Lung (tissue), 12 donors: Measurements from ENCODE around the gene RBP3. TPM values are rescaled to one million over a fixed set of nuclear protein-coding genes. Genes with fewer than 3 reads are reported as not detected.

Source experiments
- ATAC-seq: fragments of 200-7000 bp; cut with Tn5 transposase; one replicate; pipeline ENCODE4 v1.9.1; 2020; ENCODE audit warnings: moderate number of reproducible peaks; ENCODE audit not compliant: insufficient read depth, low FRiP score
- DNase-seq, 3 donors: peaks; one replicate each; pipeline ENCODE4 v3.0.0-alpha.2; 2013 to 2017
- H3K27ac ChIP-seq, 2 donors: one replicate each; pipeline ENCODE4 v1.5.1; 2013; ENCODE audit warnings: mild to moderate bottlenecking in 2 of 2, moderate library complexity in 2 of 2, control low read depth in 1 of 2, inconsistent platforms in 1 of 2, low read depth in 1 of 2, low read length in 1 of 2
- H3K27me3 ChIP-seq, 3 donors: one replicate each; pipeline ENCODE4 v1.5.1; 2013; ENCODE audit warnings: low read length in 2 of 3; ENCODE audit not compliant: control insufficient read depth in 3 of 3, insufficient read depth in 3 of 3
- H3K36me3 ChIP-seq, 4 donors: one replicate each; pipeline ENCODE4 v1.5.1; 2013; ENCODE audit warnings: low read length in 4 of 4, mild to moderate bottlenecking in 1 of 4, moderate library complexity in 1 of 4; ENCODE audit not compliant: control insufficient read depth in 4 of 4, insufficient read depth in 4 of 4
- H3K4me1 ChIP-seq, 5 donors: one replicate each; pipeline ENCODE4 v1.5.1; 2013; ENCODE audit warnings: low read length in 5 of 5, mild to moderate bottlenecking in 2 of 5, moderate library complexity in 1 of 5; ENCODE audit not compliant: control insufficient read depth in 5 of 5, insufficient read depth in 5 of 5
- H3K4me3 ChIP-seq: one replicate; pipeline ENCODE4 v1.5.1; 2013; ENCODE audit warnings: mild to moderate bottlenecking, control low read depth, moderate library complexity
- H3K9ac ChIP-seq, 2 donors: one replicate each; pipeline ENCODE4 v1.5.1; 2013; ENCODE audit warnings: low read length in 2 of 2, control low read depth in 1 of 2; ENCODE audit not compliant: insufficient read depth in 1 of 2
- H3K9me3 ChIP-seq, 4 donors: one replicate each; pipeline ENCODE4 v1.5.1; 2013; ENCODE audit warnings: low read length in 3 of 4, mild to moderate bottlenecking in 1 of 4, moderate library complexity in 1 of 4; ENCODE audit not compliant: control insufficient read depth in 4 of 4, insufficient read depth in 3 of 4
- CTCF ChIP-seq: IDR thresholded peaks from 2 replicates; pipeline ENCODE4 v1.5.1; 2012; ENCODE audit warnings: mild to moderate bottlenecking; ENCODE audit errors: control extremely low read depth, extremely low read depth
- WGBS, 2 donors: extraction: QIAGEN DNeasy Blood & Tissue Kit; methylation state at CpG; one replicate each; pipeline ENCODE4 v1.1.7; 2013; 5-methylcytosine and 5-hydroxymethylcytosine counted together
- polyA plus RNA-seq, 2 donors: library from polyadenylated mRNA; stranded (reverse); fragments of 200-250 nt; gene quantifications; one replicate each; pipeline ENCODE4 v1.2.1, GENCODE V29; 2013
- total RNA-seq, 2 donors: library from RNA; depleted of rRNA in 1 of 2; stranded (reverse); fragments of >200 nt in 1 of 2; gene quantifications; one replicate each; pipeline ENCODE4 v1.2.1, GENCODE V29; 2014 to 2021
- donor health status: control.
- donor health status: control.
- donor health status: Bipolar disorder and iron deficiency.
- donor health status: healthy.
- donor health status: DM: yes; HTN: yes; CAD: no.

RBP3 gene
- total and polyA plus RNA-seq, 4 donors = 0.01 TPM; not detected in 3

- TF ChIP-seq CTCF = no peak
- H3K9ac ChIP-seq = no peak overlapping the region
- DNase-seq = peak; percentile 81 to 93 (median 86)
- H3K36me3 ChIP-seq = no peaks in the 10 kb centered on the region
- H3K9me3 ChIP-seq = no peaks in the 10 kb centered on the region
- H3K4me1 ChIP-seq = peaks cover 0 to 24% (median 8%) of the 10 kb centered on the region in 5 donors
- H3K27ac ChIP-seq = no peak overlapping the region
- no peak for ATAC-seq
- no peaks in the 10 kb centered on the region for H3K27me3 ChIP-seq
- 78 to 85% methylated on average over 12 of the region's 12 CpGs for WGBS, 2 donors
- H3K4me3 ChIP-seq = no peak overlapping the region
Measured at GRCh38 chr10:47374611-47375536, 26.7 kb downstream of the RBP3 start.

GRCh38 chr10:47376522-47377220 lies 28.5 kb downstream of the RBP3 start:
- ATAC-seq = no peak
- H3K9me3 ChIP-seq = no peaks in the 10 kb centered on the region
- H3K27me3 ChIP-seq = no peaks in the 10 kb centered on the region
- no peak overlapping the region for H3K27ac ChIP-seq
- TF ChIP-seq CTCF = no peak
- H3K9ac ChIP-seq = no peak overlapping the region
- DNase-seq = peak in 1 of 3 donors; percentile 3
- WGBS, 2 donors = 75 to 76% methylated on average over 10 of the region's 10 CpGs
- no peaks in the 10 kb centered on the region for H3K36me3 ChIP-seq
- H3K4me1 ChIP-seq = peaks cover 0 to 24% (median 8%) of the 10 kb centered on the region in 5 donors
- H3K4me3 ChIP-seq = no peak overlapping the region

- H3K9me3 ChIP-seq = no peaks in the 10 kb centered on the region
- no peaks in the 10 kb centered on the region for H3K27me3 ChIP-seq
- no peak overlapping the region for H3K27ac ChIP-seq
- 86 to 94% methylated on average over 4 of the region's 4 CpGs for WGBS, 2 donors
- H3K9ac ChIP-seq = no peak overlapping the region
- peak in 1 of 3 donors; percentile 7 for DNase-seq
- no peak for ATAC-seq
- no peak overlapping the region for H3K4me3 ChIP-seq
- no peak for TF ChIP-seq CTCF
- H3K4me1 ChIP-seq = peaks cover 0 to 24% (median 9%) of the 10 kb centered on the region in 5 donors
- H3K36me3 ChIP-seq = no peaks in the 10 kb centered on the region
Measured at GRCh38 chr10:47378183-47378510, 30.0 kb downstream of the RBP3 start.
